HG03378 (cell line): ENCODE data around the gene ACVR2B.

ENCODE experiments used
- ATAC-seq: cut with Tn5 transposase; IDR thresholded peaks from one replicate; pipeline ENCODE4 v1.9.1; 2021; ENCODE audit warnings: mild to moderate bottlenecking, moderate library complexity; ENCODE audit not compliant: unreplicated experiment

Gene ACVR2B

GRCh38 chr3:38457111-38458003 lies 3.7 kb downstream of the ACVR2B start:
- no peak for ATAC-seq

DNA sequence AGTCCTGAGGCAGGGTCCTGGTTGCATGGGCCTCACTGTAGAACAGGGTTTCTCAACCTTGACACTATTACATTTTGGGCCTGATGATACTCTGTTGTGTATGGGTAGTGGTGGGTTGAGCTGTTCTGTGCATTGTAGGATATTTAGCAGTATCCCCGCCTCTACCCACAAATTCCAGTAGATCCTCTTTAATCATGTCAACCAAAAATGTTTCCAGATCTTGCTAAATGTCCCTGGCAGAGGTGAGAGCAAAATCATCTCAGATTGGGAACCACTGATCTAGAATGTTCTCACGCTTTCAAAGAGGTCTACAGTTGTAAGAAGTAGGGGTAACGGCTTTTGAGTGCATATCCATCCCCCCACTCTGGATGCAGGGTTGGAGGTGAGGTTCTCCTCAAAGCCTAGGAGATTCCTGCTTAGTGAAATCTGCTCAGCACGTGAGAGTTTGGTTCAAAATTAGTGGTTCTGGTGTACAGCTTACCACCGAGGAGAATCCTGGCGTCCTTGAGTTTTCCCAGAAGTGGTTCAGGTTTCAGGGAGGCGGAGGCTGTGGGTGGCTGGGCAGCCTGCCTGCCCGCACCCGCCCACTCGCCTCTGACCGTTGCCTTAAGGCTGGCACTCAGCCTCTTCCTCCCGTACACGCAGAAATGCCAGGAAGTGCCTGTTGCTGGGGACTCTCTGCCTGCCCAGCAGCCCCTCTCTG lies 5.3 kb downstream of the ACVR2B start:
- ATAC-seq: no peak

GRCh38 chr3:38459499-38460048 lies 5.9 kb downstream of the ACVR2B start:
- ATAC-seq: no peak

DNA sequence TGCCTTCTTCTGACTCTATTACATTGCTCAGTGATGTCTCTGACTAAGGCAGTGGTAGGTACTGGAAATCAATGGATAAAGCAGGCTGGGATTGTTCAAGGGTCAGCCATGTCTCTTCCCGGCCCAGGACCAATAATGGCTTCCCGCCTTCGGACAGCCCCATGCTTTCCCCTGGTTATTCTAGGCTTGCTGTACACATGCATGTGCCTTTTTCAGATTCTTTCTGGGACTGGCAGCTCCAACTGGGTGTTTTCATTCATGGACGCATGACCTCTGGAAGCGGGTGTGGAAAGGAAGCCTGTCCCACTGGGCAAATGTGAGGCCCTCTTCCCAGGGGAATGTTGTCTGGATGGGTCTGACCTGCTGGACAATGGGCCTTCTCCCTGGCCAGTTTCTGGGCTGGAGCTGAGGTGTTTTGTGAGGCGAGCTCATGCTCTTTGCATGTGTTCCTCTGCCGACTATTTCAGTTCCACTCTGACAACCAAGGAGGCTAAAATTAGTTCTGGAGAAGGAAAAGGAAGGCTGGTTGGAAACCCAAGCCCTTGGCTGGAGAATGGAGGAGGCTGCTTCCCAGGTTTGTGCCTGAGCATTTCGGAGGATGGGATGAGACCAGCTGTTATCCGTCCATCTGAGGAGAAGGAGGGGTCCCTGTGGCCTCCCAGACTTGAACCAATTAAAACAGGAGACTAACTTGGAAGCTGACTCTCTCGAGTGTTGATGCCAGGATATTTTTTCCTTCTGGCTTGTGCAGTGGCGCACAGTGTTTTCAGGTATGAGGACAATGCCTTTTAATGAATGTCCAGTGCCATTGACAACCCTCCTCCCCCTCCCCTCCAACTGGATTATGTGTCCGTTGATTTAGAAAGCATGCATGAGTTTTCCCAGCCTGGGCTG lies 6.9 kb downstream of the ACVR2B start:
- ATAC-seq: no peak

- no peak for ATAC-seq
Observed at GRCh38 chr3:38465588-38466154, 12.0 kb downstream of the ACVR2B start.

GRCh38 chr3:38468765-38469164 lies 15.1 kb downstream of the ACVR2B start:
- ATAC-seq: no peak

- no peak for ATAC-seq
Observed at GRCh38 chr3:38469852-38470251, 16.2 kb downstream of the ACVR2B start.

DNA sequence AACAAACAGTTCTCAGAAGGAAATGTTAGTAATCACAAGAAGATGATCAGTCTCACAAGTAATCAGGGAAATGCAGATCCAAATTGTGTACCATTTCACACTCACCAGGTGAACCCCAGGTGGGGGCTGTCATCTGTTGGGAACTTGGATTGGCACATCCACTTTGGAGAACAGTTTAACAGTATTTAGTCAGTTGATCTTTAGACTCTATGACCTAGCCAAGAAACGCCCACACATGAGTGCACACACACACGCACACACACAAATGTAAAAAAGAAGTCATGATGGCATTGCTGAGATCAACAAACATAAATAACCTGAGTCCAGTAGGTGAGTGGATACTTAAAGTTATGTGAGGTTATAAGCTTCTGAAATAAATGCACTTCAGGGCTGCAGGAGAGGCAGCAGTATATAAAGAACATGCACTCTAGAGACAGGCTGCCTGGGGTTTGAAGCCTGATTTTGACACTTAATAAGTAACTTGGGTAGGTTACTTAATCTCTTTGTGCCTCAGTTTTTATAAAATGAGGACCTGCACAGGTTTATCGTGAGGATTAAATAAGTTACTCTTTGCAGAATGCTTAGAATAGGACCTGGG lies 17.7 kb downstream of the ACVR2B start:
- ATAC-seq: no peak

DNA sequence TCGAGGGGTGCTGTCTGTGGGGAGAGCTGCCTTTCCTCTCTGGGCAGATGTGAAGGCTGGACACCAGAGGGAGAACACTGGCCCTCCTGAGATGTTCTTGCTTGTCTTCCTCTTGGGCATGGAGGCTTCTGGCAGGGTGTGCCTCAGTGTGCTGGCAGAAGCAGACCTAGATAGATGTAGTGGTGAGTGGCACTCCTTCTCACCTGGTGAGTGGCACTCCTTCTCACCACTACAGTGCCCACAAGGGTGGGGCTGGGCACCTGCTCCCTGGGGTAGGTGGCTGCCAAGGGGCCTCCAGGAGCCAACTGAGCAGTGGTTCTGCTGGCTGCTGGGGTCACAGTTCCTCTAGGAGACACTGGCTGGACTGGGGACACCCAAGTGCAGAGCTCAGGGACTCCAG lies 18.7 kb downstream of the ACVR2B start:
- no peak for ATAC-seq

DNA sequence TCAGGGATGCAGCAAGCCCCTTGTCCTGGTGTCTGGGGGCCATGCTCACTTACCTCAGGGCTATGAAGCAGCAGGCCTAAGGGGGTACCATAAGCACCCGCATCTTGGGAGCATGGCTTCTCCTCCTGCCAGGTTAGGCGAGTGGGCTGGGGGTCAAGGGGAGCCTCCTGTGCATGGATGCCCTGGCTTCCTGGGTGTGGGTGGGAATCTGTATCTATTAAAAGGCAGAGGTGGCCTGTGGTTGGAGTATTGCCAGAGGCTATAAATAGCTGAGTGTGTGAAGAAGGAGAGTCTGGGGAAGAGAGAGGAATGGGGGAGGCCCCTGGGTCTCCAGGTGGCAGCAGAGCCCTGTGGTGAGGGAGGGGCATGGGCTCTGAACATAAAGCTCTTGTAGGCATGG lies 19.5 kb downstream of the ACVR2B start:
- ATAC-seq: no peak

DNA sequence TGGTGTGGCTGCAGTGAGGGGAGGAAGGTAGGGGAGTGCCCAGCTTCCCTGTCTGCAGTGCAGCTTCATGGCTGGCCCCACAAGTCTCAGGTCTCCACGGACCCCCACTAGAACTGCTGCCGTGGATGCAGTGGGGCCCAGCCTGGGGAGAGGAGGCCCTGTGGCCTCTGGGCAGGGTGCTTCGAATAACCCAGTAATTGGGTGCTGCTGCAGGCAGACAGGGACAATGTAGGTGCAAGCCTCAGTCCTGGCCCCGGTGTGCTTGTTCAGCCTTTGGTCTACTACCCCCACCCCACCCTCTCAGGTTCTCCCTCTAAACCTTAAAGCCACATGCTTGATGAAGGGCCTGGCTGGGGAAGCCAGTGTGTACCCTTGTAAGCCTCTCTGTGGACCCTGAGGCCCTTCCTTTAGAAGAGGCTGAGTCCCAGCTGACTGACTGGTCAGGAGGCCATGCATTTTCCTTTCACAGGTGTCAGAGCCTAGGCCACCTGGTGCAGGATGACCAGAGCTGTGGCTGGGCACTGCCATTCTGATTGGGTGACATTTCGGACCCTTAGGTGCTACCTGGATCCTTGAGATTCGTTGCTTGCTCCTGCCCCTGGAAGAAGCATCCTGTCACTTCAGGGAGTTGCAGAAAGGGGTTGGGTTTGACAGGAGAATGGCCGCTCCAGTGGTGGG lies 21.4 kb downstream of the ACVR2B start:
- no peak for ATAC-seq

- ATAC-seq: no peak
Observed at GRCh38 chr3:38475716-38476115, 22.0 kb downstream of the ACVR2B start.

- ATAC-seq: no peak
Observed at GRCh38 chr3:38476157-38476756, 22.6 kb downstream of the ACVR2B start.

- no peak for ATAC-seq
Observed at GRCh38 chr3:38477057-38477820, 23.5 kb downstream of the ACVR2B start.

DNA sequence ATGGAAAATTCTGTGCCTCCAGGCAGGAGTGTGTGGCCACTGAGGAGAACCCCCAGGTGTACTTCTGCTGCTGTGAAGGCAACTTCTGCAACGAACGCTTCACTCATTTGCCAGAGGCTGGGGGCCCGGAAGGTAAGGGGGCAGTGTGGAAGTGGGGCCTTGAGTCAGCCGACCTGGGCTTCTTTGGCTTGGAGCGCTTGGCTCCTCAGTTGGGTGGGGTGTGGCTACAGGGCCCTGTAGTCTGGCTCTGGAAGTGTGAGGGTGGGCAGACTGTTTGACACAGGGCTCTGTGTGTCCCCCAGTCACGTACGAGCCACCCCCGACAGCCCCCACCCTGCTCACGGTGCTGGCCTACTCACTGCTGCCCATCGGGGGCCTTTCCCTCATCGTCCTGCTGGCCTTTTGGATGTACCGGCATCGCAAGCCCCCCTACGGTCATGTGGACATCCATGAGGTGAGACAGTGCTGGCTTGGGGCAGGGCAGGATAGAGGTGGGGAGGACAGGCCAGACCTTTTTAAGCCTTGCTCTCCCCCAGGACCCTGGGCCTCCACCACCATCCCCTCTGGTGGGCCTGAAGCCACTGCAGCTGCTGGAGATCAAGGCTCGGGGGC lies 24.3 kb downstream of the ACVR2B start:
- no peak for ATAC-seq

- ATAC-seq: no peak
Observed at GRCh38 chr3:38478901-38479300, 25.2 kb downstream of the ACVR2B start.

- peak; percentile 74 for ATAC-seq
Observed at GRCh38 chr3:38479431-38480092, 25.9 kb downstream of the ACVR2B start.

DNA sequence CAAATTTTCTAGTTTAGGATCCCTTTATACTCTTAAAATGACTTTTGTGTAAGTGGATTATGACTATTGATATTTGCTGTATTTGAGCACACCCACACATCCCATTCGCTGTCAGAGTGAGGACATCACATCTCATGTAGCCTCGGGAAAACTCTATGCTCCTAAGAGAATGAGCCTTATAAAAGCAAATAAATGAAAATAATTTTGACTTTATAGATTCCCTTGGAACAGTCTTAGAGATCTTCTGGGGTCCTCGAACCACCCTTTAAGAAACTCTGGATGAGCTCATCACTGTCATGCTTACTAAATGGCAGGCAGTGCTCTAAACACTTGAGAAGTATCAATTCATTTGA lies 26.4 kb downstream of the ACVR2B start:
- no peak for ATAC-seq
